Aorta (tissue), 5 donors: ENCODE measurements around the gene RADX. TPM values are rescaled to one million over a fixed set of nuclear protein-coding genes. Genes with fewer than 3 reads are reported as not detected.
"Not testable (repeated sequence)": the region's sequence is repeated elsewhere in the genome, so short reads cannot be mapped to it uniquely, and the experiment has no call there.

ENCODE experiments used
- ATAC-seq: fragments of 200-7000 bp; cut with Tn5 transposase; one replicate; pipeline ENCODE4 v1.9.1; 2022; ENCODE audit warnings: moderate library complexity; ENCODE audit not compliant: low FRiP score
- DNase-seq, 2 donors: peaks; one replicate each; pipeline ENCODE4 v3.0.0-alpha.2; 2020
- H3K27ac ChIP-seq, 2 donors: one replicate each; pipeline ENCODE4 v1.5.1; 2013; ENCODE audit warnings: low read length in 2 of 2, mild to moderate bottlenecking in 2 of 2, moderate library complexity in 2 of 2, control low read depth in 1 of 2, inconsistent platforms in 1 of 2, low read depth in 1 of 2
- H3K27me3 ChIP-seq, 2 donors: one replicate each; pipeline ENCODE4 v1.6.1; 2013; ENCODE audit warnings: control low read depth in 1 of 2, low read length in 1 of 2, mild to moderate bottlenecking in 1 of 2, moderate library complexity in 1 of 2; ENCODE audit not compliant: insufficient read depth in 2 of 2, control insufficient read depth in 1 of 2
- H3K36me3 ChIP-seq, 2 donors: one replicate each; pipeline ENCODE4 v1.6.1; 2013; ENCODE audit warnings: control low read depth in 1 of 2, low read length in 1 of 2, mild to moderate bottlenecking in 1 of 2; ENCODE audit not compliant: insufficient read depth in 2 of 2, control insufficient read depth in 1 of 2
- H3K4me1 ChIP-seq, 2 donors: one replicate each; pipeline ENCODE4 v1.6.1; 2013; ENCODE audit warnings: low read length in 2 of 2, control low read depth in 1 of 2, mild to moderate bottlenecking in 1 of 2, moderate library complexity in 1 of 2; ENCODE audit not compliant: insufficient read depth in 2 of 2, control insufficient read depth in 1 of 2
- H3K4me3 ChIP-seq, 2 donors: one replicate each; pipeline ENCODE4 v1.5.1; 2013; ENCODE audit warnings: low read length in 2 of 2, control low read depth in 1 of 2, mild to moderate bottlenecking in 1 of 2
- H3K9me3 ChIP-seq: one replicate; pipeline ENCODE4 v1.6.1; 2013; ENCODE audit warnings: mild to moderate bottlenecking, low read length; ENCODE audit not compliant: control insufficient read depth
- WGBS, 2 donors: extraction: QIAGEN DNeasy Blood & Tissue Kit; methylation state at CpG; one replicate each; pipeline ENCODE4 v1.1.7; 2013; 5-methylcytosine and 5-hydroxymethylcytosine counted together
- intact Hi-C, 2 donors: fragments of 100-400 bp; cut with DNase I; formaldehyde crosslinking; loops; one replicate each; pipeline versions ENCODE4 v1.14.2 to v1.15.0; 2022
- polyA plus RNA-seq, 2 donors: library from polyadenylated mRNA; stranded (reverse); fragments of 200-250 nt; gene quantifications; one replicate each; pipeline ENCODE4 v1.2.3, GENCODE V29; 2013
- total RNA-seq, 2 donors: library from RNA; stranded (reverse); fragmentation: NEBNext Ultra II Directional; extraction: Animal tissue kit (Norgen Biotek cat#: 25700); gene quantifications; one replicate each; pipeline ENCODE4 v1.2.1, GENCODE V29; 2021
- donor health status: healthy with polysubstance abuse.
- donor health status: Bipolar disorder and iron deficiency.
- donor health status: DM: no; HTN: no; CAD: no.
- donor health status: DM: no; HTN: no; CAD: no.
- donor health status: DM: yes; HTN: yes; CAD: no.

RADX gene
- total and polyA plus RNA-seq, 4 donors, result 0.13 to 2.4 (median 1.3) TPM

- ATAC-seq (no peak), DNase-seq (no peak)
- no peaks in the 10 kb centered on the region for H3K9me3 ChIP-seq
- no peaks in the 10 kb centered on the region for H3K36me3 ChIP-seq
- intact Hi-C loops, result no loop called here
- no peak overlapping the region for H3K27ac ChIP-seq
- no peak overlapping the region for H3K4me3 ChIP-seq
- peaks cover 0 to 3% of the 10 kb centered on the region in 2 donors for H3K27me3 ChIP-seq
- 50 to 72% methylated on average over 1 of the region's 1 CpG for WGBS, 2 donors
- H3K4me1 ChIP-seq, result no peaks in the 10 kb centered on the region
Observed at GRCh38 chrX:106649523-106650428, 38.0 kb downstream of the RADX start.

DNA sequence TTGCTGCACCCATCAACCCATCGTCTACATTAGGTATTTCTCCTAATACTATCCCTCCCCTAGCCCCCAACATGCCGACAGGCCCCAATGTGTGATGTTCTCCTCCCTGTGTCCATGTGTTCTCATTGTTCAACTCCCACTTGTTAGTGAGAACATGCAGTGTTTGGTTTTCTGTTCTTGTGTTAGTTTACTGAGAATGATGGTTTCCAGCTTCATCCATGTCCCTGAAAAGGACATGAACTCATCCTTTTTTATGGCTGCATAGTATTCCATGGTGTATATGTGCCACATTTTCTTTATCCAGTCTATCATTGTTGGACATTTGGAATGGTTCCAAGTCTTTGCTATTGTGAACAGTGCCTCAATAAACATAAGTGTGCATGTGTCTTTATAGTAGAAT, 41.8 kb downstream of the RADX start:
- H3K4me1 ChIP-seq, H3K36me3 ChIP-seq, intact Hi-C loops, H3K27me3 ChIP-seq, DNase-seq, H3K27ac ChIP-seq, H3K4me3 ChIP-seq, H3K9me3 ChIP-seq, ATAC-seq: not testable (repeated sequence)
- WGBS, 2 donors, result 70 to 91% methylated on average over 2 of the region's 2 CpGs

- Histone ChIP-seq H3K36me3 (no peaks in the 10 kb centered on the region), H3K4me1 (no peaks in the 10 kb centered on the region), H3K27me3 (no peaks in the 10 kb centered on the region), H3K9me3 (no peaks in the 10 kb centered on the region), H3K4me3 (no peak overlapping the region), H3K27ac (no peak overlapping the region)
- 86 to 88% methylated on average over 1 of the region's 1 CpG for WGBS, 2 donors
- intact Hi-C loops, result no loop called here
- no peak for ATAC-seq
- no peak for DNase-seq
Observed at GRCh38 chrX:106670631-106671030, 58.9 kb downstream of the RADX start.

- no peaks in the 10 kb centered on the region for H3K27me3 ChIP-seq
- intact Hi-C loops, result no loop called here
- H3K4me3 ChIP-seq, result no peak overlapping the region
- no peaks in the 10 kb centered on the region for H3K4me1 ChIP-seq
- H3K27ac ChIP-seq, result no peak overlapping the region
- no peak for DNase-seq
- no peaks in the 10 kb centered on the region for H3K9me3 ChIP-seq
- WGBS, 2 donors, result 55 to 86% methylated on average over 4 of the region's 4 CpGs
- no peak for ATAC-seq
- H3K36me3 ChIP-seq, result no peaks in the 10 kb centered on the region
Observed at GRCh38 chrX:106672527-106672926, 60.7 kb downstream of the RADX start.

- DNase-seq (no peak), ATAC-seq (no peak)
- no peaks in the 10 kb centered on the region for H3K4me1 ChIP-seq
- peaks cover 2% of the 10 kb centered on the region for H3K9me3 ChIP-seq
- H3K36me3 ChIP-seq, result no peaks in the 10 kb centered on the region
- no peak overlapping the region for H3K27ac ChIP-seq
- no peak overlapping the region for H3K4me3 ChIP-seq
- 32 to 43% methylated on average over 2 of the region's 2 CpGs for WGBS, 2 donors
- intact Hi-C loops, result no loop called here
- no peaks in the 10 kb centered on the region for H3K27me3 ChIP-seq
Observed at GRCh38 chrX:106680716-106681115, 68.9 kb downstream of the RADX start.

DNA sequence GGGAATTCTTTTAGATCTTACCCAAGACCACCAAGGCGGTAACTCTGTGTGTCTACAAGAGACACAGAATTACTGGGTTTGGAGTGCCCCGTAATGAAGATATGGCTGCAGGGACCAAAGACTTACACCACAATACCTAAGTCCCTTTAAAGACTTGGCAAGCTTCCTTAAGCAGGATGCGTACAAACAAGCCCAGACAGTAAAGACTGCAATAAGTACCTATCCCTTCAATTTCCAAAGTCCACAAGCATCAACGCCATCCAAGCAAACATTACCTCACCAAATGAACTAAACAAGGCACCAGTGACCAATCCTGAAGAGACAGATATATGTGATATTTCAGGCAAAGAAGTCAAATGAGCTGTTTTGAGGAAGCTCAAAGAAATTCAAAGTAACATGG, 72.4 kb downstream of the RADX start:
- 85 to 91% methylated on average over 4 of the region's 4 CpGs for WGBS, 2 donors
- ATAC-seq (no peak), DNase-seq (no peak)
- Histone ChIP-seq H3K4me1 (no peaks in the 10 kb centered on the region), H3K27ac (no peak overlapping the region), H3K4me3 (no peak overlapping the region), H3K27me3 (no peaks in the 10 kb centered on the region), H3K36me3 (no peaks in the 10 kb centered on the region), H3K9me3 (peaks cover 2% of the 10 kb centered on the region)
- intact Hi-C loops, result no loop called here

GRCh38 chrX:106692425-106693065, 80.8 kb downstream of the RADX start:
- Histone ChIP-seq H3K27ac (no peak overlapping the region), H3K4me3 (no peak overlapping the region), H3K4me1 (no peaks in the 10 kb centered on the region), H3K27me3 (no peaks in the 10 kb centered on the region), H3K36me3 (no peaks in the 10 kb centered on the region), H3K9me3 (no peaks in the 10 kb centered on the region)
- ATAC-seq (no peak), DNase-seq (no peak)
- WGBS, 2 donors, result 66 to 74% methylated on average over 7 of the region's 7 CpGs
- intact Hi-C loops, result no loop called here

DNA sequence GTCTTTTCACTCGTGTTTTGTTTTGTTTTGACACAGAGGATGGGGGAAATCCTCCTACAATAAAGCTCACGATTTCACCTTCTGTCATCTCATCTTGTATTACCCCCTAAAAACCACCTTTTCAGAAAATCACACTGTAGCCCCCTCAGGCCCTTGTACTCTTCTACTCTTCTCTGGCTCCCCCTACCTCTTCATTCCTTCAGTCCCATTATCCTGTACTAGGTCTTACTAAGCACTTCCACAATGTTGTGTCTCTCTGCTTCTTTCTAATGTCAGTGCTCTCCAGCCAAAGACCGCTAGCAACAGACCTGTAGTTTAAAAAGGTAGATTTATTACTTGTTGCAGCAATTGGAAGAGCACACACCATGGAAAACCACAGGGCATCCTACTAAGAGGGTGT, 84.7 kb downstream of the RADX start:
- no peaks in the 10 kb centered on the region for H3K4me1 ChIP-seq

GRCh38 chrX:106698693-106699092, 86.9 kb downstream of the RADX start:
- ATAC-seq, result no peak
- intact Hi-C loops, result no loop called here
- WGBS, 2 donors, result 47 to 48% methylated on average over 3 of the region's 3 CpGs
- H3K9me3 ChIP-seq, result no peaks in the 10 kb centered on the region
- DNase-seq, result no peak
- H3K27ac ChIP-seq, result no peak overlapping the region
- no peak overlapping the region for H3K4me3 ChIP-seq
- H3K27me3 ChIP-seq, result no peaks in the 10 kb centered on the region
- no peaks in the 10 kb centered on the region for H3K4me1 ChIP-seq
- no peaks in the 10 kb centered on the region for H3K36me3 ChIP-seq

More for the DNA sequence above, 84.7 kb downstream of the RADX start:
- Histone ChIP-seq H3K27ac (no peak overlapping the region), H3K4me3 (no peak overlapping the region), H3K36me3 (no peaks in the 10 kb centered on the region), H3K9me3 (no peaks in the 10 kb centered on the region), H3K27me3 (no peaks in the 10 kb centered on the region)
- DNase-seq (no peak), ATAC-seq (no peak)
- intact Hi-C loops, result no loop called here
- whole genome bisulfite sequencing, 2 donors, result 34 to 61% methylated on average over 3 of the region's 3 CpGs
